OCI-LY1 (cell line): Measurements from ENCODE around the gene KHDRBS2.

Experiments used
- H2AFZ ChIP-seq: fragments of 200-600 bp; sonication (generic), shearing (Covaris generic); 2 replicates; pipeline ENCODE4 v1.6.0; 2014; ENCODE audit warnings: antibody characterized with exemption, mild to moderate bottlenecking, low read length
- H3F3A ChIP-seq: fragments of 200-600 bp; sonication (generic), shearing (Covaris generic); 2 replicates; pipeline ENCODE4 v1.6.0; 2014; ENCODE audit warnings: mild to moderate bottlenecking, antibody characterized with exemption, low read length, moderate library complexity; ENCODE audit not compliant: insufficient read depth
- H3K27ac ChIP-seq: fragments of 200-600 bp; sonication (generic); 2 replicates; pipeline ENCODE4 v1.5.1; 2014; ENCODE audit warnings: low read length, mixed run types, mild to moderate bottlenecking, low read depth; ENCODE audit not compliant: poor library complexity, severe bottlenecking
- H3K27me3 ChIP-seq: fragments of 200-600 bp; sonication (generic); 2 replicates; pipeline ENCODE4 v1.6.0; 2014; ENCODE audit warnings: antibody characterized with exemption, mild to moderate bottlenecking, low read length, moderate library complexity; ENCODE audit not compliant: insufficient read depth
- H3K36me3 ChIP-seq: fragments of 200-600 bp; sonication (generic); 2 replicates; pipeline ENCODE4 v1.6.1; 2014; ENCODE audit warnings: mild to moderate bottlenecking, antibody characterized with exemption, low read length, moderate library complexity, mixed read lengths; ENCODE audit not compliant: insufficient read depth
- H3K4me1 ChIP-seq: fragments of 200-600 bp; sonication (generic); 2 replicates; pipeline ENCODE4 v1.5.1; 2014; ENCODE audit warnings: mild to moderate bottlenecking, low read length, moderate library complexity; ENCODE audit not compliant: insufficient read depth, severe bottlenecking
- H3K4me2 ChIP-seq: fragments of 200-600 bp; sonication (generic), shearing (Covaris generic); 2 replicates; pipeline ENCODE4 v1.6.1; 2014; ENCODE audit warnings: low read length
- H3K4me3 ChIP-seq: fragments of 200-600 bp; sonication (generic); 2 replicates; pipeline ENCODE4 v1.5.1; 2014; ENCODE audit warnings: low read length, low read depth, mild to moderate bottlenecking, mixed read lengths; ENCODE audit not compliant: poor library complexity, severe bottlenecking
- H3K79me2 ChIP-seq: fragments of 200-600 bp; shearing (Covaris generic); 2 replicates; pipeline ENCODE4 v1.6.1; 2016; ENCODE audit warnings: mixed run types, low read length, mixed read lengths; ENCODE audit not compliant: insufficient read depth
- H3K9ac ChIP-seq: fragments of 200-600 bp; sonication (generic), shearing (Covaris generic); 2 replicates; pipeline ENCODE4 v1.6.1; 2014; ENCODE audit warnings: mild to moderate bottlenecking, low read length, mixed read lengths
- H3K9me2 ChIP-seq: fragments of 200-600 bp; sonication (generic), shearing (Covaris generic); 2 replicates; pipeline ENCODE4 v1.6.1; 2014; ENCODE audit warnings: low read depth, mild to moderate bottlenecking, low read length, mixed read lengths
- H3K9me3 ChIP-seq: fragments of 200-600 bp; shearing (Covaris generic); 2 replicates; pipeline ENCODE4 v1.6.1; 2014; ENCODE audit warnings: low read length, mixed read lengths
- H4K20me1 ChIP-seq: fragments of 200-600 bp; sonication (generic), shearing (Covaris generic); 2 replicates; pipeline ENCODE4 v1.6.0; 2016; ENCODE audit warnings: mild to moderate bottlenecking, low read length; ENCODE audit not compliant: insufficient read depth
- EZH2 ChIP-seq: fragments of 200-600 bp; sonication (generic), shearing (Covaris generic); IDR thresholded peaks from 2 replicates; pipeline ENCODE4 v1.8.0; 2017; ENCODE audit warnings: borderline replicate concordance, mixed run types, mild to moderate bottlenecking, antibody characterized with exemption, low read length, moderate library complexity, mixed read lengths
- TF ChIP-seq, protein P1 (sequence below): fragments of 200-600 bp; sonication (generic), shearing (Covaris generic); IDR thresholded peaks from 2 replicates; pipeline ENCODE4 v1.5.1; 2017; ENCODE audit warnings: mild to moderate bottlenecking, antibody characterized with exemption, low read length, moderate library complexity, mixed read lengths

Gene KHDRBS2

DNA sequence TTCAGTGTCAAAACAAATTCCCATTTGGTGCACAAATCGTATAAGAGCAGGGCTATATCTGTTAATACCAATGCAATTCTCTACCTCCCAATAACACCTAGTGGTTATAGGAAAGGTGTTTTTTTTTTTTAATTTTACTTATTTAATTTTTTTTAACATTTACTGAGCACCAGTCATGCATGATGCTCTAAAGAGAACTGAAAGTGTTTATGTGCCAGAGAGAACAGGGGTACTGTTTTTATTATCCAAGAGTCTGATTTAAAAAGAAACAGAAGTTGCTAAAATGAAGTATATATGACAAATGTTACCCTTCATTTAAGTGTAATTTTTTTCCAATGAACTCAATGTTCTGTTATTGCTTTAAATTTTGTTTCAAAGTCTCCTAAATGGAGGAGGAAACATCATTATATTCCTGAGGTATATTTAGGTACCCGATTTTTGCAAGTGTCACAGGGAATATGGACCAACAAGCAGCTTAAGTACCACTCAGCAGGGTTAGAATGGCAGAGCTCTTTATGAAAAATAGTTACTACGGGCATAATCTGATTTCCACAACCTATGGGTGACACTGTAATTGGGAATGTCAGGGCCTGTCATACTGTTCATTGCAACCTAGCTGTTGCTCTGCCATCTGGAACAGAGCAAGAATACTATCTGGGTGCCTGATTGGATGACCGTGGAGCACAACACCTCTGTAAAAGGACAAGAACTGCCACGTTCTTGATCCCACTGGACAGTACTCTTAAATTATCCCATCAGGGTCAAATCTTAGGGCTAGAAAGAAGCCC is 195.4 kb downstream of the KHDRBS2 start:
- H3F3A ChIP-seq: no peaks in the 10 kb centered on the region
- no peaks in the 10 kb centered on the region for H3K27me3 ChIP-seq
- no peak overlapping the region for H3K4me2 ChIP-seq
- TF ChIP-seq EZH2: no peak
- TF ChIP-seq, protein P1, sequence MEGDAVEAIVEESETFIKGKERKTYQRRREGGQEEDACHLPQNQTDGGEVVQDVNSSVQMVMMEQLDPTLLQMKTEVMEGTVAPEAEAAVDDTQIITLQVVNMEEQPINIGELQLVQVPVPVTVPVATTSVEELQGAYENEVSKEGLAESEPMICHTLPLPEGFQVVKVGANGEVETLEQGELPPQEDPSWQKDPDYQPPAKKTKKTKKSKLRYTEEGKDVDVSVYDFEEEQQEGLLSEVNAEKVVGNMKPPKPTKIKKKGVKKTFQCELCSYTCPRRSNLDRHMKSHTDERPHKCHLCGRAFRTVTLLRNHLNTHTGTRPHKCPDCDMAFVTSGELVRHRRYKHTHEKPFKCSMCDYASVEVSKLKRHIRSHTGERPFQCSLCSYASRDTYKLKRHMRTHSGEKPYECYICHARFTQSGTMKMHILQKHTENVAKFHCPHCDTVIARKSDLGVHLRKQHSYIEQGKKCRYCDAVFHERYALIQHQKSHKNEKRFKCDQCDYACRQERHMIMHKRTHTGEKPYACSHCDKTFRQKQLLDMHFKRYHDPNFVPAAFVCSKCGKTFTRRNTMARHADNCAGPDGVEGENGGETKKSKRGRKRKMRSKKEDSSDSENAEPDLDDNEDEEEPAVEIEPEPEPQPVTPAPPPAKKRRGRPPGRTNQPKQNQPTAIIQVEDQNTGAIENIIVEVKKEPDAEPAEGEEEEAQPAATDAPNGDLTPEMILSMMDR: no peak
- no peak overlapping the region for H3K27ac ChIP-seq
- H2AFZ ChIP-seq: no peak overlapping the region
- no peak overlapping the region for H3K9ac ChIP-seq
- H3K36me3 ChIP-seq: no peaks in the 10 kb centered on the region
- H3K9me2 ChIP-seq: no peaks in the 10 kb centered on the region
- H3K4me3 ChIP-seq: no peak overlapping the region
- H3K79me2 ChIP-seq: no peaks in the 10 kb centered on the region
- no peaks in the 10 kb centered on the region for H4K20me1 ChIP-seq
- H3K4me1 ChIP-seq: no peaks in the 10 kb centered on the region
- H3K9me3 ChIP-seq: no peaks in the 10 kb centered on the region

GRCh38 chr6:62089781-62090180 is 196.2 kb downstream of the KHDRBS2 start:
- H3K4me3 ChIP-seq: no peak overlapping the region
- no peaks in the 10 kb centered on the region for H3F3A ChIP-seq
- H3K4me1 ChIP-seq: no peaks in the 10 kb centered on the region
- no peaks in the 10 kb centered on the region for H4K20me1 ChIP-seq
- H3K36me3 ChIP-seq: no peaks in the 10 kb centered on the region
- H3K4me2 ChIP-seq: no peak overlapping the region
- no peaks in the 10 kb centered on the region for H3K9me2 ChIP-seq
- no peak overlapping the region for H2AFZ ChIP-seq
- TF ChIP-seq, protein P1: no peak
- TF ChIP-seq EZH2: no peak
- no peaks in the 10 kb centered on the region for H3K9me3 ChIP-seq
- H3K27ac ChIP-seq: no peak overlapping the region
- no peaks in the 10 kb centered on the region for H3K79me2 ChIP-seq
- no peak overlapping the region for H3K9ac ChIP-seq
- no peaks in the 10 kb centered on the region for H3K27me3 ChIP-seq

DNA sequence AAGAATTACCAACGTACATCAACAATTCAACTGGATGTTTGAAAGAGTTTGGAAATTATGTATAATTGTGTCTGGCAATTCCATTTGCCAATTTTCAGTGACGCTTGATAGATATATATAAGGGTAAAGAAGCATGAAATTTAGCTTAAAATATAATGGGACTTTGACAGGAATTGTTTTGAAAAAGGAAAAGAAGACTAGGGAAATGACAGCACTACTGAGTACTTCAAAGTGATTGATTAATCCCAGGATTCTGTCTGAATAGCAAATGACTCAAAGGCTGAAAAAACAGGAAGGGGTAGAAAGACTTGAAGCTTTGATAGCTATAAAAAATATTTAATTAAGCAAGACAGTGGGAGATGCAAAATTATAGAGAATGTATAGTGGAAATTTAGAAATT is 200.0 kb downstream of the KHDRBS2 start:
- Histone ChIP-seq H3K4me1 (no peaks in the 10 kb centered on the region), H3K27me3 (no peaks in the 10 kb centered on the region), H3K4me2 (no peak overlapping the region), H3K27ac (no peak overlapping the region), H3K79me2 (no peaks in the 10 kb centered on the region), H3K9me3 (no peaks in the 10 kb centered on the region), H3K9ac (no peak overlapping the region), H2AFZ (no peak overlapping the region), H3K4me3 (no peak overlapping the region), H3F3A (no peaks in the 10 kb centered on the region), H3K9me2 (no peaks in the 10 kb centered on the region), H3K36me3 (no peaks in the 10 kb centered on the region), H4K20me1 (no peaks in the 10 kb centered on the region)
- TF ChIP-seq, protein P1: no peak
- TF ChIP-seq EZH2: no peak
